RWPE1 (cell line): ENCODE data around the gene TSPYL6.

ENCODE experiments used
- CTCF ChIA-PET: fragments of 350-600 bp; sonication (Branson Sonifier 250); formaldehyde crosslinking; extraction: SDS; loops from one replicate; lab custom pipeline; 2021; lab: Yijun Ruan, JAX
- POLR2A ChIA-PET: fragments of 400-600 bp; formaldehyde crosslinking; extraction: SDS; loops from one replicate; lab custom pipeline; 2020; ENCODE audit warnings: antibody characterized with exemption; ENCODE audit not compliant: low non-redundant PET; lab: Yijun Ruan, JAX
- DNase-seq: peaks from one replicate; pipeline ENCODE4 v3.0.0; 2012; ENCODE audit warnings: low spot score
- H3K27ac ChIP-seq: fragments of 450-650 bp; 2 replicates; pipeline ENCODE4 v1.5.1; 2017
- CTCF ChIP-seq: fragments of 450-650 bp; conservative IDR thresholded peaks from 2 replicates; pipeline ENCODE4 v1.5.1; 2017; ENCODE audit warnings: low read depth, mild to moderate bottlenecking

Gene TSPYL6

GRCh38 chr2:54207666-54208195 lies 48.3 kb downstream of the TSPYL6 start:
- no peak for TF ChIP-seq CTCF
- H3K27ac ChIP-seq: no peak overlapping the region
- no peak for DNase-seq
- ChIA-PET CTCF (interaction anchor here (0.6 to 0.8 kb wide), 4 partner anchors 16 to 290 kb away, joined by 3 to 5 read pairs (median 4); no protein-coding TSS in a partner anchor), POLR2A (no interaction called here)

- DNase-seq: peak; percentile 8
- ChIA-PET POLR2A (no interaction called here), CTCF (interaction anchor here (0.6 to 1.7 kb wide), 3 partner anchors 16 to 396 kb away, joined by 3 to 5 read pairs (median 3); no protein-coding TSS in a partner anchor)
- no peak overlapping the region for H3K27ac ChIP-seq
- TF ChIP-seq CTCF: no peak; the same call in none of the 2 replicates
Measured at GRCh38 chr2:54206596-54206995, 49.4 kb downstream of the TSPYL6 start.

- POLR2A ChIA-PET: no interaction called here
- CTCF ChIA-PET: no interaction called here
- no peak for TF ChIP-seq CTCF
- no peak for DNase-seq
- no peak overlapping the region for H3K27ac ChIP-seq
Measured at GRCh38 chr2:54204476-54204875, 51.6 kb downstream of the TSPYL6 start.
